ENCODE results near the gene DCAF15.
"Not testable (repeated sequence)": the region's sequence is repeated elsewhere in the genome, so short reads cannot be mapped to it uniquely, and the experiment has no call there.

The DCAF15 gene

GRCh38 chr19:13968999-13969398, 16.7 kb downstream of the DCAF15 start:
- no peak for TF ChIP-seq ZNF274 (IDR thresholded peaks at IDR 0.05; ENCODE audit: low read depth, low read length)
- H3K4me3 ChIP-seq (ENCODE audit: low read length), result no peak overlapping the region

DNA sequence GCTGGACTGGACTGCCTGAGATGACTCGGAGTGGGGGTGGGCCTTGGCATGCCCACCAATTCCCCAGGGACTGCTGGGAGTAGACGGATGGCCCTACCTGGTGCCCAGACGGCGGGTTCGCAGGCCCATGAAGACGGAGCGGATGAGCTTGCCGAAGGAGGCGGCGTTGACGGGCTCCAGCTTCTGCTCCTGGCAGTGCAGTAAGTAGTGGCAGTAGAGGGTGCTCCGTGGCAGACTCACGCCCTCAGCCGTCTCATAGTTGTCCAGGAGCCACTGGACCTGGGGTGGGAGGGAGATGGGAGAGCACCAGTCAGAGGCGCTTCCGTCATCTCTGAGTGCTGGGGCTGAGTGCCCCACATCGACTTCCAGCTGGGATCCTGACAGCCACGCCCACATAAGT, 17.6 kb downstream of the DCAF15 start:
- no peak for TF ChIP-seq ZNF274 (IDR thresholded peaks at IDR 0.05; ENCODE audit: low read depth, low read length)
- H3K4me3 ChIP-seq (ENCODE audit: low read length), result no peak overlapping the region

- H3K4me3 ChIP-seq (ENCODE audit: low read length), result not testable (repeated sequence)
Measured at GRCh38 chr19:13971868-13972267, 19.6 kb downstream of the DCAF15 start.

DNA sequence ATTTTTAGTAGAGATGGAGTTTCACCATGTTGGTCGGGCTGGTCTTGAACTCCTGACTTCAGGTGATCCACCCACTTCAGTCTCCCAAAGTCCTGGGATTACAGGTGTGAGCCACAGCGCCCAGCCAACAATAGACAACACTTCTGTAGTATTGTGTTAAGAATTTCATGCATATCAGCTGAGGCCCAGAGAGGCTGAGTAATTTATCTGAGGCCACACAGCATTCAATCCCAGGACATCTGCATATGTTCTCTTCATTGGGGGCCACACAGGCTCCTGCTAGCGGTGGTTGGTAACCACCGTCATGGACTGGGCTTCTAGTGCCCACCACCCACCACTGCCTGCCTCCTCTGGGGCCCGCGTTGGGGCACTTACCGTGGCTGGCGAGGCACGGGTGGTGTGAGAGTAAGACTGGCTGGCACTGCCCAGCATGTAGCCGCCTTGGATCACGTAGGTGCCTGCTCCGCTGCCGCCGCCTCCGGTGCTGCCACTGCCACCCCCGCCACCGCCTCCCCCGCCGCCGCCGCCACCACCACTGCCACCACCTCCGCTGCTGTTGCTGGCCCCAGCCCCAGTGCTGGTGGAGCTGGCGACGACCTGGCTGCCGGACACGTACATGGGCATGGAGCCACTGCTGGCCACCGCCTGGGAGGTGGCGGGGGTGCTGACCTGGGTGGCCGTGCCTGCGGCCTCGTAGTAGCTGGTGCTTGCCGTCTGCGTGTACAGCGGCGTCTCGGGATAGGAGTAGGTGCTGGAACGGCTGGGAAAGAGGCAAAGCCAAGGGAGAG, 20.3 kb downstream of the DCAF15 start:
- H3K4me3 ChIP-seq (ENCODE audit: low read length), result no peak overlapping the region
- TF ChIP-seq ZNF274 (IDR thresholded peaks at IDR 0.05; ENCODE audit: low read depth, low read length), result no peak

DNA sequence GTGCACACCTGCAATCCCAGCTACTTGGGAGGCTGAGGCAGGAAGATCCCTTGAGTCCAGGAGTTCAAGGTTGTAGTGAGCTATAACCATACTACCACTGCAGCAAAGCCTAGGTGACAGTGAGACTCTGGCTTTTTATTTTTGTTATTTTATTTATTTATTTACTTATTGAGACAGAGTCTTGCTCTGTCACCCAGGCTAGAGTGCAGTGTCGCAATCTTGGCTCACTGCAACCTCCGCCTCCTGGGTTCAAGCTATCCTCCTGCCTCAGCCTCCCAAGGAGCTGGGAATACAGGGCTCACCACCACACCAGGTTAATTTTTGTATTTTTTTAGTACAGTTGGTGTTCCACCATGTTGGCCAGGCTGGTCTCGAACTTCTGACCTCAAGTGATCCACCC, 21.2 kb downstream of the DCAF15 start:
- H3K4me3 ChIP-seq (ENCODE audit: low read length), result not testable (repeated sequence)

GRCh38 chr19:13974073-13974472, 21.8 kb downstream of the DCAF15 start:
- no peak for TF ChIP-seq ZNF274 (IDR thresholded peaks at IDR 0.05; ENCODE audit: low read depth, low read length)
- no peak overlapping the region for H3K4me3 ChIP-seq (ENCODE audit: low read length)

GRCh38 chr19:13975870-13976269, 23.6 kb downstream of the DCAF15 start:
- no peak for TF ChIP-seq ZNF274 (IDR thresholded peaks at IDR 0.05; ENCODE audit: low read depth, low read length)
- no peak overlapping the region for H3K4me3 ChIP-seq (ENCODE audit: low read length)

DNA sequence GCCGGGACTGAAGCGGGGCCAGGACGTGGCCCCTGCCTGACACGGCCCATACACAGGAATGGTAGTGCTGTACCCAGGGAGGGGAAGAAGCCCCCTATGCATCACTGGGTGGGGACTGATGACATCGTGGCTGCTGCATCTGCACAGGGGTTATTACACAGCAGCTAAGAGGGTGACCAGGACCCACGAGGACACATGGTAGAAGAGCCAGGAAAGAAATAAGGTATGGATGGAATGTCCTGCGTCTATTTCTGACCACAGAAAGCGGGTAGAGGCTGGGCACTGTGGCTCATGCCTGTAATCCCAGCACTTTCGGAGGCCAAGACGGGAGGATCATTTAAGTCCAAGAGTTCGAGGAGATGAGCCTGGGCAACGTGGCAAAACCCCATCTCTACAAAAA, 24.1 kb downstream of the DCAF15 start:
- TF ChIP-seq ZNF274 (IDR thresholded peaks at IDR 0.05; ENCODE audit: low read depth, low read length), result no peak
- H3K4me3 ChIP-seq (ENCODE audit: low read length), result no peak overlapping the region

DNA sequence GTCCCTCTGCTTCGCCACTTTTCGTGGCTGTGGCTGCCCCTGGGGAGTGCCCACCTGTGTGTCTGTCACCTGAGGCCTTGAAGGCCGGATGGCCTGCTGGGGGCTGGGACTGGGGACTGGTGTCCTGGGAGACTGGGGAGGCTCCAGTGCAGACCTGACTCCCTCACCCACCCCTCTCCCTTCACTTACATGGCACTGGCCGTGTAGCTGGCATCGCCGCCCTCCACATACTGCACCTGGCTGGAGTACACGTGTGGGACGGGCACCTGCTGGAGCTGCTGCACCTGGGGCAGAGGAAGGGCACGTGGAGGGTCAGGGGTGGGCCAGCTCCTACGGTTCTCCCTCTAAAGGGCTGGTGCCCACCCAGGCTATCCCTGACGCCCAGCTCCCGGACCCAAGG, 25.5 kb downstream of the DCAF15 start:
- TF ChIP-seq ZNF274 (IDR thresholded peaks at IDR 0.05; ENCODE audit: low read depth, low read length), result no peak

GRCh38 chr19:13978351-13979243, 26.3 kb downstream of the DCAF15 start:
- no peak for TF ChIP-seq ZNF274 (IDR thresholded peaks at IDR 0.05; ENCODE audit: low read depth, low read length)
- H3K4me3 ChIP-seq (ENCODE audit: low read length), result no peak overlapping the region

More for the DNA sequence above, 25.5 kb downstream of the DCAF15 start:
- H3K4me3 ChIP-seq (ENCODE audit: low read length), result no peak overlapping the region

- no peak overlapping the region for H3K4me3 ChIP-seq (ENCODE audit: low read length)
- no peak for TF ChIP-seq ZNF274 (IDR thresholded peaks at IDR 0.05; ENCODE audit: low read depth, low read length)
Measured at GRCh38 chr19:13979244-13979615, 26.9 kb downstream of the DCAF15 start.

GRCh38 chr19:13979686-13980085, 27.4 kb downstream of the DCAF15 start:
- no peak for TF ChIP-seq ZNF274 (IDR thresholded peaks at IDR 0.05; ENCODE audit: low read depth, low read length)
- no peak overlapping the region for H3K4me3 ChIP-seq (ENCODE audit: low read length)

DNA sequence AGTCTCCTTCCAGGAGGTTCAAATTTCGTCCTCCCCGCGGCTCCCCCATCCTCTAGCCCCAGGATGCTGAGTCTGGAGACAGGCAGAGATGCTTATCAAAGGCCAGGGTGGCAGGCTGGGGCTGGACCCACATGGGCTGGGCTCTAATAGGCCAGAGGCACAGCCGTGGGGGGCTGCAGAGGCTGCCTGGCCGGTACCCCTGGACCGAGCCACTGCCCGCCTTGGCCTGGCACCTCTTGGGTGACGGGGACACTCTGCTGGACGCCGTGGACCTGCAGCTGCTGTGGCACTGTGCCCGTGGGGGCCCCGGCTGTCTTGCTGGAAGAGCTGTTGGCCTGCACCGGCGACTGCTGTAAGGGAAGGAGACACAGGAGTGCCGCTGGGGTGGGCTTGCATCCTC, 28.0 kb downstream of the DCAF15 start:
- TF ChIP-seq ZNF274 (IDR thresholded peaks at IDR 0.05; ENCODE audit: low read depth, low read length), result no peak
- H3K4me3 ChIP-seq (ENCODE audit: low read length), result no peak overlapping the region

- no peak for TF ChIP-seq ZNF274 (IDR thresholded peaks at IDR 0.05; ENCODE audit: low read depth, low read length)
- H3K4me3 ChIP-seq (ENCODE audit: low read length), result no peak overlapping the region
Measured at GRCh38 chr19:13981021-13981420, 28.7 kb downstream of the DCAF15 start.

DNA sequence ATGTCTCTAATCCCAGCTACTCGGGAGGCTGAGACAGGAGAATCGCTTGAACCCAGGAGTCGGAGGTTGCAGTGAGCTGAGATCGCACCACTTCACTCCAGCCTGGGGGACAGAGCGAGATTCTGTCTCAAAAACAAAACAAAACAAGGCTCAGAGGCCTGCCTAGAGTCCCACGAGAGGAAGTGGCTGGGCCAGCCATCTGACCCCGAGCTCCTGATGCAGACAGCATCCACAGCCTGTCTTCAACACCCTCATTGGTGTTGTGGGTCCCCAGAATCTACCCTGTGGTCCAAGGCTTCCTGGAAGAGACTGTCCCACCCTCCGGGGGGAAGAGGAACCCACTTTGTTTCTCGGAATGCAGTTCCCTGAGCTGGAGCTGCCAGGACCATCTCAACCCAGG, 29.2 kb downstream of the DCAF15 start:
- H3K4me3 ChIP-seq (ENCODE audit: low read length), result no peak overlapping the region
- TF ChIP-seq ZNF274 (IDR thresholded peaks at IDR 0.05; ENCODE audit: low read depth, low read length), result no peak

Measured in GM08714 (cell line).